22Rv1 (cell line): ENCODE data around the gene APLF.

Experiments
- CTCF ChIP-seq: fragments of 450-650 bp; IDR thresholded peaks from 2 replicates; pipeline ENCODE4 v1.5.1; 2017; ENCODE audit warnings: mild to moderate bottlenecking
- ZFX ChIP-seq: fragments of 450-650 bp; IDR thresholded peaks from 2 replicates; pipeline ENCODE4 v1.6.1; 2017; ENCODE audit warnings: antibody characterized with exemption, borderline replicate concordance

- TF ChIP-seq CTCF (no peak), ZFX (no peak)
Observed at GRCh38 chr2:68465081-68465916, 2.1 kb upstream of the APLF start.
